Effector CD8-positive, alpha-beta T cell (primary cell): ENCODE measurements around the gene MCL1.
"Not testable (repeated sequence)": the region's sequence is repeated elsewhere in the genome, so short reads cannot be mapped to it uniquely, and the experiment has no call there.

Source experiments
- DNase-seq: peaks from one replicate; lab custom pipeline; 2025; lab: John Stamatoyannopoulos, UW

MCL1 gene

GRCh38 chr1:150602372-150602771 lies 23.0 kb upstream of the MCL1 start:
- DNase-seq = not testable (repeated sequence)

GRCh38 chr1:150601540-150601939 lies 22.1 kb upstream of the MCL1 start:
- DNase-seq = no peak

GRCh38 chr1:150598346-150598745 lies 18.9 kb upstream of the MCL1 start:
- not testable (repeated sequence) for DNase-seq

- no peak for DNase-seq
Measured at GRCh38 chr1:150596976-150597375, 17.6 kb upstream of the MCL1 start.

GRCh38 chr1:150596095-150596892 lies 16.9 kb upstream of the MCL1 start:
- no peak for DNase-seq

- DNase-seq = no peak
Measured at GRCh38 chr1:150582371-150582770, 3.0 kb upstream of the MCL1 start.

GRCh38 chr1:150581962-150582361 lies 2.6 kb upstream of the MCL1 start:
- DNase-seq = not testable (repeated sequence)

GRCh38 chr1:150581437-150581836 lies 2.0 kb upstream of the MCL1 start:
- DNase-seq = not testable (repeated sequence)

- not testable (repeated sequence) for DNase-seq
Measured at GRCh38 chr1:150580966-150581365, 1.6 kb upstream of the MCL1 start.

- DNase-seq = no peak
Measured at GRCh38 chr1:150579945-150580642, 684 bp upstream of the MCL1 start.

- DNase-seq = peak; percentile 27
Measured at GRCh38 chr1:150578272-150579109, 919 bp downstream of the MCL1 start.

GRCh38 chr1:150577557-150578271 lies 1.7 kb downstream of the MCL1 start:
- no peak for DNase-seq

GRCh38 chr1:150576794-150577556 lies 2.4 kb downstream of the MCL1 start:
- no peak for DNase-seq

- no peak for DNase-seq
Measured at GRCh38 chr1:150576367-150576711, 3.1 kb downstream of the MCL1 start.

- no peak for DNase-seq
Measured at GRCh38 chr1:150575518-150576366, 3.7 kb downstream of the MCL1 start.

- DNase-seq = no peak
Measured at GRCh38 chr1:150575072-150575489, 4.3 kb downstream of the MCL1 start.

- no peak for DNase-seq
Measured at GRCh38 chr1:150574260-150575071, 4.9 kb downstream of the MCL1 start.

GRCh38 chr1:150573648-150574071 lies 5.8 kb downstream of the MCL1 start:
- DNase-seq = peak; percentile 5
